Measurements from ENCODE around the gene NR3C2.

GRCh38 chr4:148235809-148236208 lies 206.4 kb downstream of the NR3C2 start:
- TF ChIP-seq, protein P1, sequence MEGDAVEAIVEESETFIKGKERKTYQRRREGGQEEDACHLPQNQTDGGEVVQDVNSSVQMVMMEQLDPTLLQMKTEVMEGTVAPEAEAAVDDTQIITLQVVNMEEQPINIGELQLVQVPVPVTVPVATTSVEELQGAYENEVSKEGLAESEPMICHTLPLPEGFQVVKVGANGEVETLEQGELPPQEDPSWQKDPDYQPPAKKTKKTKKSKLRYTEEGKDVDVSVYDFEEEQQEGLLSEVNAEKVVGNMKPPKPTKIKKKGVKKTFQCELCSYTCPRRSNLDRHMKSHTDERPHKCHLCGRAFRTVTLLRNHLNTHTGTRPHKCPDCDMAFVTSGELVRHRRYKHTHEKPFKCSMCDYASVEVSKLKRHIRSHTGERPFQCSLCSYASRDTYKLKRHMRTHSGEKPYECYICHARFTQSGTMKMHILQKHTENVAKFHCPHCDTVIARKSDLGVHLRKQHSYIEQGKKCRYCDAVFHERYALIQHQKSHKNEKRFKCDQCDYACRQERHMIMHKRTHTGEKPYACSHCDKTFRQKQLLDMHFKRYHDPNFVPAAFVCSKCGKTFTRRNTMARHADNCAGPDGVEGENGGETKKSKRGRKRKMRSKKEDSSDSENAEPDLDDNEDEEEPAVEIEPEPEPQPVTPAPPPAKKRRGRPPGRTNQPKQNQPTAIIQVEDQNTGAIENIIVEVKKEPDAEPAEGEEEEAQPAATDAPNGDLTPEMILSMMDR (conservative IDR thresholded peaks at IDR 0.05; ENCODE audit: low read depth, low read length), result no peak
- TF ChIP-seq EZH2 (IDR thresholded peaks at IDR 0.05; ENCODE audit: low read length, unreplicated experiment) (no peak), EZH2phosphoT487 (IDR thresholded peaks at IDR 0.05; ENCODE audit: borderline replicate concordance, low read length) (no peak)
